IPS-18a (cell line): ENCODE results near the gene GINS3.

ENCODE experiments used
- H3K27ac ChIP-seq: one replicate; pipeline ENCODE4 v1.5.1; 2013; ENCODE audit warnings: low read length
- H3K27me3 ChIP-seq: one replicate; pipeline ENCODE4 v1.6.1; 2013; ENCODE audit warnings: mild to moderate bottlenecking, low read length; ENCODE audit not compliant: control insufficient read depth, insufficient read depth
- H3K36me3 ChIP-seq: one replicate; pipeline ENCODE4 v1.6.1; 2013; ENCODE audit warnings: low read depth, low read length; ENCODE audit not compliant: control insufficient read depth
- H3K4me1 ChIP-seq: one replicate; pipeline ENCODE4 v1.6.1; 2013; ENCODE audit warnings: low read depth, low read length; ENCODE audit not compliant: control insufficient read depth
- H3K4me3 ChIP-seq: one replicate; pipeline ENCODE4 v1.5.1; 2013; ENCODE audit warnings: low read length
- H3K9ac ChIP-seq: one replicate; pipeline ENCODE4 v1.6.1; 2013; ENCODE audit warnings: mild to moderate bottlenecking, low read length, moderate library complexity
- H3K9me3 ChIP-seq: one replicate; pipeline ENCODE4 v1.6.1; 2013; ENCODE audit warnings: low read depth, low read length; ENCODE audit not compliant: control insufficient read depth

GINS3 gene

DNA sequence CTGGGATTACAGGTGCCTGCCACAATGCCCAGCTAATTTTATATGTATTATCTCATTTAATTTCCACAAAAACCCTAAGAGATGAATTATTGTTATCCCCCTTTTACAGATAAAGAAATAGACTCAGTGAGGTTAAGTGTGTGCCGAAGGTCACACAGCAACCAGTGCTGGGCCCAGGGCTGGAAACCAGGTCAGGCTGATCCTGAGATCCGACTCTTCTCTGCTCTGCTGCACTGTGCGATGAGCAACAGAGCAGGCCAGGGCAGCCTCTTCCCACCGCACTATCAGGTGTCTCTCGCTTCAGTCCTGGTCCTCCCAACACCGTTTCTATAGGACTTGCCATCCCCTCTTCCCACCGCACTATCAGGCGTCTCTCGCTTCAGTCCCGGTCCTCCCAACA is 24.8 kb downstream of the GINS3 start:
- no peak overlapping the region for H3K27ac ChIP-seq
- no peaks in the 10 kb centered on the region for H3K27me3 ChIP-seq
- no peak overlapping the region for H3K9ac ChIP-seq
- no peak overlapping the region for H3K4me3 ChIP-seq
- H3K36me3 ChIP-seq, result no peaks in the 10 kb centered on the region
- no peaks in the 10 kb centered on the region for H3K9me3 ChIP-seq
- peaks cover 9% of the 10 kb centered on the region for H3K4me1 ChIP-seq

DNA sequence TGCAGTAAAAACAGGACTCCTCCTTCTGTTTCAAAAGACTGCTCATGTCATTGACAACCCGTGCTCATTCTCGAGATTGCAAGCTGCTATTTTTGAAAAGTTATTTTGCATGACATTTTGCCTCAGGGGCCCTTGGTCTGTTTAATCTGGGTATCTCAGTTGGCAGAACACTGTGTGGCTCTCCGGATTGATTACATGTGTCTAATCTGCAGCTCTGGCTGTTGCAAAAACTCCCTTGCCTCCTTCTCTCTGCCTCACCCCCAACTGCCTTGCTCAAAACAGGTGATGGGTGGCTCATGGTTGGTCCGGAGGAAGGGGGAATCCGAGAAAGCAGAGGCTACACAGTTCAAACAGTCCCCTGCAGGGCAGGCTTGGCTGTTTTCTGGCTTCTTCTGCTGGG is 25.3 kb downstream of the GINS3 start:
- Histone ChIP-seq H3K27ac (no peak overlapping the region), H3K4me1 (peaks cover 9% of the 10 kb centered on the region), H3K9ac (no peak overlapping the region), H3K36me3 (no peaks in the 10 kb centered on the region), H3K27me3 (no peaks in the 10 kb centered on the region), H3K4me3 (no peak overlapping the region), H3K9me3 (no peaks in the 10 kb centered on the region)

DNA sequence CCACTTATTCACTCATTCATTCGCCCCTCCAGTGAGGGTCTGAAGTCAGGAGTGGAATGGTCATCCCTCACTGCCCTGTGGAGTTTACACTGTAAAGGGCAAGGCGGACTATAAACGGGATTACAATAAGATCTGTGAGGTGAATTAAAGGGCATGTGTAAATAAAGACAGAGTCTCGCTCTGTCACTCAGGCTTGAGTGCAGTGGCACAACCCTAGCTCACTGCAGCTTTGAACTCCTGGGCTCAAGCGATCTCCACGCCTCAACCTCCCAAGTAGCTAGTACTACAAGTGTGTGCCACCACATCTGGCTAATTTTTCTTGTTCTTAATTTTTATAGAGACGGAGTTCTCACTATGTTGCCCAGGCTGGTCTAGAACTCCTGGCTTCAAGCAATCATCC is 25.8 kb downstream of the GINS3 start:
- no peaks in the 10 kb centered on the region for H3K27me3 ChIP-seq
- H3K27ac ChIP-seq, result no peak overlapping the region
- H3K9ac ChIP-seq, result no peak overlapping the region
- no peaks in the 10 kb centered on the region for H3K9me3 ChIP-seq
- peaks cover 9% of the 10 kb centered on the region for H3K4me1 ChIP-seq
- H3K4me3 ChIP-seq, result no peak overlapping the region
- no peaks in the 10 kb centered on the region for H3K36me3 ChIP-seq

DNA sequence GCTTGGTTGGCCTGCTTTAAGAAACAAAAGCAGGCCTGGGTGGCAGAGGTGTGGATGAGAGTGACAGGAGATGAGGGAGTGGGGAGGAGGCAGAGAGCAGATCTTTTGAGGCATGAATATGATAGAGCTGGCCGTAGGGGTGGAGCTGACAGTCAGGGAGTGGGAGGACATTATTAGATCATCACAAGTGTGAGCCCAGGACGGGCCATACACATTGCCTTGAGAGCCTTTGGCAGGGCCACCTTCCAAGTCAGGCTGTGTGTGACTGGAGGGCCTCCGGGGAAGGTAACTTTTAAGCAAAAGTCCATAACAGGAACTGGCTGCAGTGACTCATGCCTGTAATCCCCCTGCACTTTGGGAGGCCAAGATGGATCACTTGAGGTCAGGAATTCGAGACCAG is 26.3 kb downstream of the GINS3 start:
- peaks cover 9% of the 10 kb centered on the region for H3K4me1 ChIP-seq
- no peak overlapping the region for H3K27ac ChIP-seq
- H3K36me3 ChIP-seq, result no peaks in the 10 kb centered on the region
- H3K9ac ChIP-seq, result no peak overlapping the region
- no peak overlapping the region for H3K4me3 ChIP-seq
- no peaks in the 10 kb centered on the region for H3K9me3 ChIP-seq
- no peaks in the 10 kb centered on the region for H3K27me3 ChIP-seq

DNA sequence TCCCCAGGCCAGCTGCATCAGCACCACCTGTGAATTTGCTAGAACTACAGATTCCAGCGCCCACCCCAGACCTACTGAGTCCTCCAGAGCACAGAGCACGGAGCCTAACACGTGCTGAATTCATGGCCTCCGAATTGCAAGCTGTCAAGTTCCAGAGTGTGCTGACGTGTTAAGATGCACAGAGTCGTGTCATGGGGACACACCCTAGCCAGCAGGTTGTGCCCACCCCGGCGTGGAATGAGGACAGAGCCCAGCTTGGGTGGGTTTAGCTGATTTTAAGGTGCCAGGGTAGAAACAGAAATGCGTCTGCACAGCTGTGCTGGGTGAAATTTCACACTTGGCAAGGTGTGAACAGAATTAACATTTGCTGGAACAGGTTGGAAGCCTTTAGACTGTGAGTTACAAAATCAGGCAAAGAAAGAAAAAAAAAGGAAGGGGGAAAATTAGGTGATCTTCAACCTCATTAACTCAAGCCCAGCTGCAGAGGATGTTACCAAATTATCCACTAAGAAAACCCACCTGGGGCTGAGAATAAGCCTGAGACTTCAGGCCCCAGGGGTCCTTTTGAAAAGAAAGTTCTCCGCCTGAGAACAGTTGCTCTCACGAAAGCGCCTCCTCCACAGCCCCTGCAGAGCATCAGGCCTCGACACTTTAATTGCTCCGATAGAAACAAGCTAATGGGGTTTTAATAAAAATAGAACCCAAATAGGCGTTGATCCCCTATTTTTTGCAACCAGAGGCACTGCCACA is 27.1 kb downstream of the GINS3 start:
- no peaks in the 10 kb centered on the region for H3K27me3 ChIP-seq
- H3K9ac ChIP-seq, result no peak overlapping the region
- H3K27ac ChIP-seq, result no peak overlapping the region
- no peaks in the 10 kb centered on the region for H3K36me3 ChIP-seq
- no peaks in the 10 kb centered on the region for H3K9me3 ChIP-seq
- H3K4me3 ChIP-seq, result no peak overlapping the region
- H3K4me1 ChIP-seq, result peaks cover 9% of the 10 kb centered on the region

DNA sequence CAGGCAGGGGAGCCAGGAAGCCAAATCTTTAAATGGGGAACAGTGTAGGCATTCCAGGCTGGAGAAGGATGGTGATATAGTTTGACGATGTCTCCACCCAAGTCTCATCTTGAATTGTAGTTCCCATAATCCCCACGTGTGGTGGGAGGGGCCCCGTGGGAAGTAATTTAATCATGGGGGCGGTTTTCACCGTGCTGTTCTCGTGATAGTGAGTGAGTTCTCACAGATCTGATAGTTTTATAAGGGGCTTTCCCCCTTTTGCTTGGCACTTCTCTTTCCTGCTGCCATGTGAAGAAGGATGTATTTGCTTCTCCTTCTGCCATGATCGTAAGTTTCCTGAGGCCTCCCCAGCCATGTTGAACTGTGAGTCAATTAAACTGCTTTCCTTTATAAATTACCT is 28.8 kb downstream of the GINS3 start:
- Histone ChIP-seq H3K4me1 (peaks cover 9% of the 10 kb centered on the region), H3K9me3 (no peaks in the 10 kb centered on the region), H3K27me3 (no peaks in the 10 kb centered on the region), H3K4me3 (no peak overlapping the region), H3K9ac (no peak overlapping the region), H3K27ac (no peak overlapping the region), H3K36me3 (no peaks in the 10 kb centered on the region)

DNA sequence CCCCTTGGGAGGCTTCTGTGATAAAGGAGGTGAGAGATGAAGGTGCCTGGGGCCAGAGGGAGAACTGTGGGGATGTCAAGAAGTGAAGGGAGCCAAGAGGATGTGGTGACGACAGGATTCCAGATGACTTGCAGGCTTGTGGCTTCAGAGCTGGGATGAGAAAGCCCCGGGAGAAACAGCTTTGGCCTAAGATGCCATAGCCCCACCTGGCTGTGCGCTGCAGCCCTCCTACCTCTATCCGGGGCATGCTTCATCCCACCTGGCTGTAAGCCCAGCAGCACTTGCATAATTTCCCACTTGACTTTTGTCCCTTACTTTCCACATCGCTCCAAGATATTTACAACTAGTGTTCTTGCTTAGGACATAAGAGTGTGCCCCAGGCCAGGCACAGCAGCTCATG is 29.3 kb downstream of the GINS3 start:
- no peak overlapping the region for H3K27ac ChIP-seq
- no peak overlapping the region for H3K4me3 ChIP-seq
- H3K9ac ChIP-seq, result no peak overlapping the region

DNA sequence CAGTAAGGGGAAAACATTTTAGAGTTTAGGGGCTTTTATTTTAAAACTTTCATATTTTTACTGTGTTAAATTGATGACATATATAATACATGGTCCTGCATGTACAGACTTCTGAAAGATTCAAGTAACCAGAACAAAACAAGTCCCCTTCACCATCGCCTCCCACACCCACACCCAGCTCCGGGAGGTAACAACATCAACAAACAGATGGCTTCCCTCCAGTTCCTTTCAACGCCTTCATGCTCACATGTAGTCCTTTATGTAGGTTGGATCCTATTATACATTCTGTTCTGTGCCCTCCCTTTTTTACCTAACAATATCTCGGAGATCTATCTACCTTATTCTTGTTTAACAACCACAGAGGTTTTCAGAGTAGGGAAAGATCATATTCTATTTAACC is 30.5 kb downstream of the GINS3 start:
- H3K4me3 ChIP-seq, result no peak overlapping the region
- H3K9ac ChIP-seq, result no peak overlapping the region
- peaks cover 9% of the 10 kb centered on the region for H3K4me1 ChIP-seq
- no peaks in the 10 kb centered on the region for H3K27me3 ChIP-seq
- H3K36me3 ChIP-seq, result no peaks in the 10 kb centered on the region
- H3K27ac ChIP-seq, result no peak overlapping the region
- H3K9me3 ChIP-seq, result no peaks in the 10 kb centered on the region

More for the DNA sequence above, 29.3 kb downstream of the GINS3 start:
- Histone ChIP-seq H3K9me3 (no peaks in the 10 kb centered on the region), H3K36me3 (no peaks in the 10 kb centered on the region), H3K27me3 (no peaks in the 10 kb centered on the region), H3K4me1 (peaks cover 9% of the 10 kb centered on the region)

DNA sequence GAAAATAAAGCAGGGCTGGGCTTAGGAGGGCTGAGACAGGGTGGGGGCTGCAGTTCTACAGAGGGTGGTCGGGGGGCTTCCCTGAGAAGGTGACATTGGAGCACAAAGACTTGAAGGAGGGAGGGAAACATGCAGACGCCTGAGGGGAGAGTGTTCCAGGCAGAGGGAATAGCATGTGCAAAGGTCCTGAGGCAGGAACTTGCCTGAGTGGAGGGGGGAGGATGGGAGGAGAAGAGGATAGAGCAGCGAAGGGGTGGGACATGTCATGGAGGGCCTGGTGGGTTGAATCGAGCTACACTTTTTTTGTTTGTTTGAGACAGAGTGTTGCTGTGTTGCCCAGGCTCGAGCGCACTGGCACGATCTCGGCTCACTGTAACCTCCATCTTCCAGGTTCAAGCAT is 33.0 kb downstream of the GINS3 start:
- Histone ChIP-seq H3K27ac (no peak overlapping the region), H3K9me3 (no peaks in the 10 kb centered on the region), H3K4me1 (no peaks in the 10 kb centered on the region), H3K9ac (no peak overlapping the region), H3K4me3 (no peak overlapping the region), H3K27me3 (no peaks in the 10 kb centered on the region), H3K36me3 (no peaks in the 10 kb centered on the region)

DNA sequence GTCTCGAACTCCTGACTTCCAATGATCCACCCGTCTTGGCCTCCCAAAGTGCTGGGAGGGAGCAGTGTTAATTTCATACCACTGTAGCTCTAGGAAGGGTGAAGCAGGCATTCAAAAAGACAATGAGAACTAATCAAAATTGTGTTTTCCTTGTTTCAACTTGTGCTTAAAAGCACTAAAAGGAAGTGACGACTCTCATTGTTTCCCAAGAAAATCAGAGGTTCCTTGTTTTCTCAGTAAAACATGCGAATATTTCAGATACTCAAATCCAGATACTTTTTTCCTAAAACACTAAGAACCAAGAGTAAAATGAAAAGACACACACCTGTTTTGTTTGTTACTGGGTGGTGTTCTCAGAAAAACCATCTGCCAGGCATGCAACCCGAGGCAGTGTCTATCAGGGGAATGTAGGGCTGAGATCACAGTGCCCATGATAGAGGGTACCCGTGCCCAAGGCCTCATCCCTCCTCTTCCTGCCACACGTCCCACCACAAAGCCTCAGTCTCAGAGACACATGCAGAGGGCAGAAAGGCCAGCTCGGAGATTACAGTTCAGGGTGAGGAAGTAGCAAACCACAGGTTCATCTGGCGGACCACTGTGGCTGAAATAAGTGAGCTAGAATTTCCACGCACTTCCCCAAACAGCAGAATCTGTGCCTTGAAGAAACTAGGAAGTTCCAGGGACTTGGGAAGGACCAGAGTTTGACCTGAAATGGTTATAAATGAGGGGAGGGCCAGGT is 33.7 kb downstream of the GINS3 start:
- Histone ChIP-seq H3K36me3 (no peaks in the 10 kb centered on the region), H3K9me3 (no peaks in the 10 kb centered on the region), H3K27me3 (no peaks in the 10 kb centered on the region), H3K27ac (no peak overlapping the region), H3K9ac (no peak overlapping the region), H3K4me1 (no peaks in the 10 kb centered on the region), H3K4me3 (no peak overlapping the region)

DNA sequence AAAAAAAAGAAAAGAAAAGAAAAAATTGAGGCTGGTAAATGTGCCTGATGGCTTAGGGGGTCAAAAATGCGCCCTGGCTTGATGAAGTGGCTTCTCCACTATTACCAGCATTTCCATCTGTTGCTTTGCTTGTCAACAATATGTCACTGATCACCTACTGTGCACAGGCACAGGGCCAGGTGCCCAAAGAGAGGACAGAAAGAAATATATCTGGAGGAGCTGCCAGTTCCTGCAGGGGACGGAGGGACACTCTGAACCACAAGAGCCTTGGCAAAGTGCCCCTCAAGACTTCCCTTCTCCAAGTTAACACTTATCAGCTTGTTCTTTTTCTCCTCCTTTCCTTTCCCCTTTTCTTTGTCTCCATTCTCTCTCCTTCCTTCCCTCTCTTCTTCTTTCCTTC is 34.7 kb downstream of the GINS3 start:
- H3K27me3 ChIP-seq, result no peaks in the 10 kb centered on the region
- H3K9me3 ChIP-seq, result no peaks in the 10 kb centered on the region
- H3K36me3 ChIP-seq, result no peaks in the 10 kb centered on the region
- no peak overlapping the region for H3K9ac ChIP-seq
- no peak overlapping the region for H3K27ac ChIP-seq
- no peak overlapping the region for H3K4me3 ChIP-seq
- H3K4me1 ChIP-seq, result no peaks in the 10 kb centered on the region
